ENCODE data around the gene PNMA8A. TPM values are rescaled to one million over a fixed set of nuclear protein-coding genes. Genes with fewer than 3 reads are reported as not detected.
"Not testable (repeated sequence)": the region's sequence is repeated elsewhere in the genome, so short reads cannot be mapped to it uniquely, and the experiment has no call there.

The PNMA8A gene
- total and polyA plus RNA-seq, 2 experiments from 2014 or later: 0.26 to 0.76 TPM

GRCh38 chr19:46447006-46447405 is 24.4 kb downstream of the PNMA8A start:
- H3K27ac ChIP-seq: no peak overlapping the region

GRCh38 chr19:46446021-46446420 is 25.3 kb downstream of the PNMA8A start:
- no peaks in the 10 kb centered on the region for H3K9me2 ChIP-seq (ENCODE audit: insufficient read depth)
- DNase-seq: no peak
- H4K20me1 ChIP-seq (ENCODE audit: insufficient read depth): no peaks in the 10 kb centered on the region
- H3K9me3 ChIP-seq (ENCODE audit: low read depth): no peaks in the 10 kb centered on the region
- peaks cover 6% of the 10 kb centered on the region; the same call in 1 of the 2 replicates for H3F3A ChIP-seq (ENCODE audit: insufficient read depth)
- no peaks in the 10 kb centered on the region for H3K27me3 ChIP-seq (replicated peaks; ENCODE audit: insufficient read depth)
- no peaks in the 10 kb centered on the region for H3K79me2 ChIP-seq (ENCODE audit: insufficient read depth)
- in situ Hi-C loops (cut with MboI): no loop called here
- no peak overlapping the region for H3K27ac ChIP-seq
- no peak overlapping the region for H3K4me2 ChIP-seq (ENCODE audit: unreplicated experiment)
- peaks cover 7% of the 10 kb centered on the region; the same call in 1 of the 2 replicates for H3K4me1 ChIP-seq (ENCODE audit: insufficient read depth)
- no peaks in the 10 kb centered on the region for H3K36me3 ChIP-seq (ENCODE audit: low read depth)
- H2AFZ ChIP-seq: no peak overlapping the region
- no peak overlapping the region for H3K4me3 ChIP-seq
- H3K9ac ChIP-seq: no peak overlapping the region
- 84 to 85% methylated on average over 15 of the region's 15 CpGs for WGBS, 2 experiments (ENCODE audit: low coverage in 1 of 2, low lambda C conversion rate in 2 of 2, missing lambda C conversion rate in 2 of 2)
- no peak for TF ChIP-seq EZH2 (IDR thresholded peaks at IDR 0.05; ENCODE audit: insufficient read depth, poor library complexity, severe bottlenecking)
- no peak for TF ChIP-seq EZH2phosphoT487 (IDR thresholded peaks at IDR 0.05; ENCODE audit: insufficient read depth, low read depth)

More at GRCh38 chr19:46447006-46447405, 24.4 kb downstream of the PNMA8A start:
- Histone ChIP-seq H3K4me2 (ENCODE audit: unreplicated experiment) (no peak overlapping the region), H3K9me2 (ENCODE audit: insufficient read depth) (no peaks in the 10 kb centered on the region), H3K4me3 (no peak overlapping the region), H2AFZ (no peak overlapping the region), H3K4me1 (ENCODE audit: insufficient read depth) (peaks cover 7% of the 10 kb centered on the region; the same call in 1 of the 2 replicates), H3K27me3 (replicated peaks; ENCODE audit: insufficient read depth) (no peaks in the 10 kb centered on the region), H3K9ac (no peak overlapping the region), H3K79me2 (ENCODE audit: insufficient read depth) (no peaks in the 10 kb centered on the region), H4K20me1 (ENCODE audit: insufficient read depth) (no peaks in the 10 kb centered on the region), H3K9me3 (ENCODE audit: low read depth) (no peaks in the 10 kb centered on the region), H3F3A (ENCODE audit: insufficient read depth) (peaks cover 6% of the 10 kb centered on the region; the same call in 1 of the 2 replicates), H3K36me3 (ENCODE audit: low read depth) (no peaks in the 10 kb centered on the region)
- TF ChIP-seq EZH2phosphoT487 (IDR thresholded peaks at IDR 0.05; ENCODE audit: insufficient read depth, low read depth) (no peak), EZH2 (IDR thresholded peaks at IDR 0.05; ENCODE audit: insufficient read depth, poor library complexity, severe bottlenecking) (no peak)
- DNase-seq: no peak
- 37 to 39% methylated on average over 3 of the region's 3 CpGs for WGBS, 2 experiments (ENCODE audit: low coverage in 1 of 2, low lambda C conversion rate in 2 of 2, missing lambda C conversion rate in 2 of 2)
- in situ Hi-C loops (cut with MboI): no loop called here

- Histone ChIP-seq H4K20me1 (ENCODE audit: insufficient read depth) (no peaks in the 10 kb centered on the region), H3K27ac (no peak overlapping the region)
These were observed 28.4 kb downstream of the PNMA8A start for GRCh38 chr19:46442808-46443450.

GRCh38 chr19:46441866-46442265 is 29.5 kb downstream of the PNMA8A start:
- in situ Hi-C loops (cut with MboI): no loop called here
- Histone ChIP-seq H3K79me2 (ENCODE audit: insufficient read depth) (no peaks in the 10 kb centered on the region), H3K27me3 (replicated peaks; ENCODE audit: insufficient read depth) (no peaks in the 10 kb centered on the region), H4K20me1 (ENCODE audit: insufficient read depth) (no peaks in the 10 kb centered on the region), H3K4me1 (ENCODE audit: insufficient read depth) (peaks cover 7% of the 10 kb centered on the region; the same call in 1 of the 2 replicates), H3K9ac (no peak overlapping the region), H3K36me3 (ENCODE audit: low read depth) (no peaks in the 10 kb centered on the region), H3K27ac (no peak overlapping the region), H3K9me2 (ENCODE audit: insufficient read depth) (no peaks in the 10 kb centered on the region), H2AFZ (no peak overlapping the region), H3K9me3 (ENCODE audit: low read depth) (no peaks in the 10 kb centered on the region), H3F3A (ENCODE audit: insufficient read depth) (peaks cover 6% of the 10 kb centered on the region; the same call in 1 of the 2 replicates), H3K4me3 (no peak overlapping the region), H3K4me2 (ENCODE audit: unreplicated experiment) (no peak overlapping the region)
- TF ChIP-seq EZH2 (IDR thresholded peaks at IDR 0.05; ENCODE audit: insufficient read depth, poor library complexity, severe bottlenecking) (no peak), EZH2phosphoT487 (IDR thresholded peaks at IDR 0.05; ENCODE audit: insufficient read depth, low read depth) (no peak)
- no peak for DNase-seq
- WGBS, 2 experiments (ENCODE audit: low coverage in 1 of 2, low lambda C conversion rate in 2 of 2, missing lambda C conversion rate in 2 of 2): 37 to 48% methylated on average over 1 of the region's 1 CpG

More at GRCh38 chr19:46442808-46443450, 28.4 kb downstream of the PNMA8A start:
- no peaks in the 10 kb centered on the region for H3K27me3 ChIP-seq (replicated peaks; ENCODE audit: insufficient read depth)
- peaks cover 6% of the 10 kb centered on the region; the same call in 1 of the 2 replicates for H3F3A ChIP-seq (ENCODE audit: insufficient read depth)
- no peaks in the 10 kb centered on the region for H3K36me3 ChIP-seq (ENCODE audit: low read depth)
- H3K4me1 ChIP-seq (ENCODE audit: insufficient read depth): peaks cover 7% of the 10 kb centered on the region; the same call in 1 of the 2 replicates
- in situ Hi-C loops (cut with MboI): no loop called here
- H2AFZ ChIP-seq: no peak overlapping the region
- no peaks in the 10 kb centered on the region for H3K9me3 ChIP-seq (ENCODE audit: low read depth)
- DNase-seq: peak; percentile 80
- H3K4me2 ChIP-seq (ENCODE audit: unreplicated experiment): no peak overlapping the region
- no peak overlapping the region for H3K4me3 ChIP-seq
- no peak overlapping the region for H3K9ac ChIP-seq
- TF ChIP-seq EZH2phosphoT487 (IDR thresholded peaks at IDR 0.05; ENCODE audit: insufficient read depth, low read depth): no peak
- TF ChIP-seq EZH2 (IDR thresholded peaks at IDR 0.05; ENCODE audit: insufficient read depth, poor library complexity, severe bottlenecking): no peak
- H3K9me2 ChIP-seq (ENCODE audit: insufficient read depth): no peaks in the 10 kb centered on the region
- WGBS, 2 experiments (ENCODE audit: low coverage in 1 of 2, low lambda C conversion rate in 2 of 2, missing lambda C conversion rate in 2 of 2): 68 to 82% methylated on average over 7 to 8 of the region's 8 CpGs
- H3K79me2 ChIP-seq (ENCODE audit: insufficient read depth): no peaks in the 10 kb centered on the region

- H3K4me2 ChIP-seq (ENCODE audit: unreplicated experiment); H4K20me1 ChIP-seq (ENCODE audit: insufficient read depth); H3K9me3 ChIP-seq (ENCODE audit: low read depth); H3F3A ChIP-seq (ENCODE audit: insufficient read depth); H3K27me3 ChIP-seq (replicated peaks; ENCODE audit: insufficient read depth); H2AFZ ChIP-seq; in situ Hi-C loops (cut with MboI); H3K4me1 ChIP-seq (ENCODE audit: insufficient read depth); H3K36me3 ChIP-seq (ENCODE audit: low read depth); H3K27ac ChIP-seq; H3K9ac ChIP-seq; DNase-seq; H3K9me2 ChIP-seq (ENCODE audit: insufficient read depth); H3K4me3 ChIP-seq; H3K79me2 ChIP-seq (ENCODE audit: insufficient read depth): not testable (repeated sequence)
- 92 to 95% methylated on average over 4 of the region's 4 CpGs for WGBS, 2 experiments (ENCODE audit: low coverage in 1 of 2, low lambda C conversion rate in 2 of 2, missing lambda C conversion rate in 2 of 2)
These were observed 35.7 kb downstream of the PNMA8A start for GRCh38 chr19:46435689-46436088.
